ENCODE measurements around the gene SMG6. TPM values are rescaled to one million over a fixed set of nuclear protein-coding genes. Genes with fewer than 3 reads are reported as not detected.

Gene SMG6
- total and polyA plus RNA-seq, 8 donors, result 8.4 to 19.8 (median 12.1) TPM

- DNase-seq, result no peak
- peaks cover 0 to 6% (median 0%) of the 10 kb centered on the region in 3 donors for H3K4me1 ChIP-seq
- no peaks in the 10 kb centered on the region for H3K27me3 ChIP-seq
- intact Hi-C loops (cut with DNase I), result no loop called here
- WGBS, 2 donors, result 73 to 84% methylated on average over 6 of the region's 6 CpGs
- TF ChIP-seq CTCF (IDR thresholded peaks at IDR 0.05), result no peak
- H3K36me3 ChIP-seq, result no peaks in the 10 kb centered on the region
- H3K9me3 ChIP-seq, result no peaks in the 10 kb centered on the region
- H3K4me3 ChIP-seq, result no peak overlapping the region
- peak in 3 of 4 donors; percentile 40 to 75 (median 66) for ATAC-seq
- no peak for FAIRE-seq
- H3K27ac ChIP-seq, result no peak overlapping the region
Observed at GRCh38 chr17:2195729-2196128, 107.9 kb downstream of the SMG6 start.

GRCh38 chr17:2194889-2195335, 108.7 kb downstream of the SMG6 start:
- Histone ChIP-seq H3K9me3 (no peaks in the 10 kb centered on the region), H3K36me3 (no peaks in the 10 kb centered on the region), H3K27me3 (no peaks in the 10 kb centered on the region), H3K27ac (no peak overlapping the region), H3K4me1 (peaks cover 0 to 6% (median 0%) of the 10 kb centered on the region in 3 donors), H3K4me3 (no peak overlapping the region)
- ATAC-seq (no peak), DNase-seq (no peak), FAIRE-seq (no peak)
- no peak for TF ChIP-seq CTCF (IDR thresholded peaks at IDR 0.05)
- intact Hi-C loops (cut with DNase I), result no loop called here
- 65 to 78% methylated on average over 5 of the region's 5 CpGs for WGBS, 2 donors

- FAIRE-seq, result no peak
- no peak for DNase-seq
Observed at GRCh38 chr17:2192367-2193057, 111.1 kb downstream of the SMG6 start.

GRCh38 chr17:2191785-2192184, 111.8 kb downstream of the SMG6 start:
- Histone ChIP-seq H3K36me3 (no peaks in the 10 kb centered on the region), H3K4me3 (no peak overlapping the region), H3K27ac (peak overlapping the region in 1 of 4 donors; percentile 12), H3K27me3 (no peaks in the 10 kb centered on the region), H3K9me3 (no peaks in the 10 kb centered on the region), H3K4me1 (peaks cover 0 to 6% (median 0%) of the 10 kb centered on the region in 3 donors)
- 83 to 88% methylated on average over 9 of the region's 9 CpGs for WGBS, 2 donors
- TF ChIP-seq CTCF (IDR thresholded peaks at IDR 0.05), result no peak
- FAIRE-seq, result no peak
- intact Hi-C loops (cut with DNase I), result no loop called here
- no peak for ATAC-seq
- no peak for DNase-seq

More at GRCh38 chr17:2192367-2193057, 111.1 kb downstream of the SMG6 start:
- 76 to 77% methylated on average over 7 of the region's 7 CpGs for WGBS, 2 donors
- Histone ChIP-seq H3K4me1 (peaks cover 0 to 6% (median 0%) of the 10 kb centered on the region in 3 donors), H3K27me3 (no peaks in the 10 kb centered on the region), H3K27ac (peak overlapping the region in 1 of 4 donors; percentile 12), H3K4me3 (no peak overlapping the region), H3K36me3 (no peaks in the 10 kb centered on the region), H3K9me3 (no peaks in the 10 kb centered on the region)
- intact Hi-C loops (cut with DNase I), result no loop called here
- ATAC-seq, result peak in 2 of 4 donors; percentile 12 to 31
- no peak for TF ChIP-seq CTCF (IDR thresholded peaks at IDR 0.05)

- ATAC-seq (no peak), FAIRE-seq (no peak), DNase-seq (no peak)
- no peaks in the 10 kb centered on the region for H3K27me3 ChIP-seq
- 88 to 90% methylated on average over 6 of the region's 6 CpGs for WGBS, 2 donors
- H3K36me3 ChIP-seq, result peaks cover 0 to 5% (median 0%) of the 10 kb centered on the region in 3 donors
- TF ChIP-seq CTCF (IDR thresholded peaks at IDR 0.05), result no peak
- H3K9me3 ChIP-seq, result no peaks in the 10 kb centered on the region
- no peak overlapping the region for H3K27ac ChIP-seq
- peaks cover 0 to 6% (median 0%) of the 10 kb centered on the region in 3 donors for H3K4me1 ChIP-seq
- intact Hi-C loops (cut with DNase I), result no loop called here
- no peak overlapping the region for H3K4me3 ChIP-seq
Observed at GRCh38 chr17:2191227-2191626, 112.4 kb downstream of the SMG6 start.
